ENCODE results near the gene SLC1A3.

DNA sequence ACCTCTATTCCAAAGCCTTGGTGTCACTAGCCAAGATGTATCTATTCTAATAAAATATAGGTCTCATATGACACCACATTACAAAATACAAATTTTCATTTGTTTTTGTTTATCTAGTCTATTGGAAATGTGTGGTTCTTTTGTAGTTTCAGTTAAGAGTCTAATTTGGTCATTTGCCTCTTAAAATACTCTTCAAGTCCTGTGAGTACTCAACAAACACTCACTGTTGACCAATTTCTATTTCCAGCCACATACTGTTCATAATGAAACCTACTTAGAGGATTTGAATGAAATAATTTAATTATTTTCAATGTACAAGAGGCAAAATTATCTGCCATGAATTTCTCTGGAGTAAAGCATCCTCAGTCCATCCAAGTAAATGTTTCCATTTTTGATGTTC lies 40.6 kb downstream of the SLC1A3 start:
- TF ChIP-seq, protein P1, sequence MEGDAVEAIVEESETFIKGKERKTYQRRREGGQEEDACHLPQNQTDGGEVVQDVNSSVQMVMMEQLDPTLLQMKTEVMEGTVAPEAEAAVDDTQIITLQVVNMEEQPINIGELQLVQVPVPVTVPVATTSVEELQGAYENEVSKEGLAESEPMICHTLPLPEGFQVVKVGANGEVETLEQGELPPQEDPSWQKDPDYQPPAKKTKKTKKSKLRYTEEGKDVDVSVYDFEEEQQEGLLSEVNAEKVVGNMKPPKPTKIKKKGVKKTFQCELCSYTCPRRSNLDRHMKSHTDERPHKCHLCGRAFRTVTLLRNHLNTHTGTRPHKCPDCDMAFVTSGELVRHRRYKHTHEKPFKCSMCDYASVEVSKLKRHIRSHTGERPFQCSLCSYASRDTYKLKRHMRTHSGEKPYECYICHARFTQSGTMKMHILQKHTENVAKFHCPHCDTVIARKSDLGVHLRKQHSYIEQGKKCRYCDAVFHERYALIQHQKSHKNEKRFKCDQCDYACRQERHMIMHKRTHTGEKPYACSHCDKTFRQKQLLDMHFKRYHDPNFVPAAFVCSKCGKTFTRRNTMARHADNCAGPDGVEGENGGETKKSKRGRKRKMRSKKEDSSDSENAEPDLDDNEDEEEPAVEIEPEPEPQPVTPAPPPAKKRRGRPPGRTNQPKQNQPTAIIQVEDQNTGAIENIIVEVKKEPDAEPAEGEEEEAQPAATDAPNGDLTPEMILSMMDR (IDR thresholded peaks at IDR 0.05) = no peak
- no peak for TF ChIP-seq POLR2A (IDR thresholded peaks at IDR 0.05)
